Spinal cord (tissue), 10 donors: ENCODE data around the gene TAS2R60. TPM values are rescaled to one million over a fixed set of nuclear protein-coding genes. Genes with fewer than 3 reads are reported as not detected.

Source experiments
- DNase-seq, 6 donors: peaks; one replicate each; pipeline versions ENCODE4 v3.0.0 to v3.0.0-alpha.2; 2013 to 2015; ENCODE audit warnings: low spot score in 6 of 6, low read depth in 4 of 6
- H3K27ac ChIP-seq: one replicate; pipeline ENCODE4 v1.5.1; 2013; ENCODE audit warnings: low read depth, low read length, control low read depth
- H3K27me3 ChIP-seq: one replicate; pipeline ENCODE4 v1.6.1; 2013; ENCODE audit warnings: low read length; ENCODE audit not compliant: control insufficient read depth, insufficient read depth
- H3K36me3 ChIP-seq: one replicate; pipeline ENCODE4 v1.6.1; 2013; ENCODE audit warnings: low read length; ENCODE audit not compliant: control insufficient read depth, insufficient read depth
- H3K4me1 ChIP-seq: one replicate; pipeline ENCODE4 v1.6.1; 2013; ENCODE audit warnings: low read length; ENCODE audit not compliant: control insufficient read depth, insufficient read depth
- H3K4me3 ChIP-seq: one replicate; pipeline ENCODE4 v1.5.1; 2013; ENCODE audit warnings: low read depth, low read length, control low read depth
- H3K9me3 ChIP-seq: one replicate; pipeline ENCODE4 v1.6.1; 2013; ENCODE audit warnings: low read length; ENCODE audit not compliant: control insufficient read depth, insufficient read depth
- WGBS: methylation state at CpG from one replicate; pipeline ENCODE4 v1.1.5; 2013; ENCODE audit warnings: missing lambda C conversion rate; ENCODE audit not compliant: insufficient coverage; 5-methylcytosine and 5-hydroxymethylcytosine counted together
- polyA plus RNA-seq, 2 donors: library from polyadenylated mRNA; unstranded; fragments of 120-200 nt; gene quantifications; one replicate each; pipeline ENCODE4 v1.2.1, GENCODE V29; 2013; ENCODE audit not compliant: insufficient read length in 2 of 2
- total RNA-seq, 2 donors: library from RNA; depleted of rRNA in 1 of 2; stranded (reverse); fragments of 120-200 nt in 1 of 2; fragments of >200 nt in 1 of 2; gene quantifications; one replicate each; pipeline versions ENCODE4 v1.2.3 to v1.2.4, GENCODE V29; 2013 to 2014
- donor health status: healthy.

Gene TAS2R60
- total and polyA plus RNA-seq, 4 donors, result not detected

GRCh38 chr7:143454091-143454680 lies 10.9 kb downstream of the TAS2R60 start:
- no peak overlapping the region for H3K27ac ChIP-seq
- WGBS, result 89% methylated on average over 1 of the region's 1 CpG
- H3K4me3 ChIP-seq, result no peak overlapping the region
- no peak for DNase-seq
- no peaks in the 10 kb centered on the region for H3K4me1 ChIP-seq
- H3K27me3 ChIP-seq, result no peaks in the 10 kb centered on the region
- H3K9me3 ChIP-seq, result no peaks in the 10 kb centered on the region
- H3K36me3 ChIP-seq, result no peaks in the 10 kb centered on the region

GRCh38 chr7:143455491-143455890 lies 12.2 kb downstream of the TAS2R60 start:
- H3K4me3 ChIP-seq, result no peak overlapping the region

GRCh38 chr7:143455942-143456341 lies 12.7 kb downstream of the TAS2R60 start:
- no peak for DNase-seq
- Histone ChIP-seq H3K36me3 (no peaks in the 10 kb centered on the region), H3K4me1 (no peaks in the 10 kb centered on the region), H3K4me3 (no peak overlapping the region), H3K27ac (no peak overlapping the region), H3K9me3 (no peaks in the 10 kb centered on the region), H3K27me3 (no peaks in the 10 kb centered on the region)
- WGBS, result no CpG with 5 or more reads among the region's 4 CpGs

More at GRCh38 chr7:143455491-143455890, 12.2 kb downstream of the TAS2R60 start:
- peak in 1 of 6 donors; percentile 9 for DNase-seq
- 40% methylated on average over 1 of the region's 2 CpGs for WGBS
- Histone ChIP-seq H3K27ac (no peak overlapping the region), H3K27me3 (no peaks in the 10 kb centered on the region), H3K9me3 (no peaks in the 10 kb centered on the region), H3K4me1 (no peaks in the 10 kb centered on the region), H3K36me3 (no peaks in the 10 kb centered on the region)

GRCh38 chr7:143456992-143457793 lies 13.9 kb downstream of the TAS2R60 start:
- Histone ChIP-seq H3K9me3 (peaks cover 3% of the 10 kb centered on the region), H3K4me3 (no peak overlapping the region), H3K36me3 (no peaks in the 10 kb centered on the region), H3K27me3 (no peaks in the 10 kb centered on the region), H3K4me1 (no peaks in the 10 kb centered on the region), H3K27ac (no peak overlapping the region)
- no peak for DNase-seq
- 93% methylated on average over 2 of the region's 4 CpGs for WGBS

GRCh38 chr7:143458263-143458662 lies 15.0 kb downstream of the TAS2R60 start:
- DNase-seq, result no peak
- H3K27me3 ChIP-seq, result no peaks in the 10 kb centered on the region
- H3K9me3 ChIP-seq, result peaks cover 3% of the 10 kb centered on the region
- no peaks in the 10 kb centered on the region for H3K4me1 ChIP-seq
- 97% methylated on average over 3 of the region's 3 CpGs for WGBS
- no peaks in the 10 kb centered on the region for H3K36me3 ChIP-seq
- H3K27ac ChIP-seq, result no peak overlapping the region
- H3K4me3 ChIP-seq, result no peak overlapping the region

GRCh38 chr7:143458681-143459080 lies 15.4 kb downstream of the TAS2R60 start:
- Histone ChIP-seq H3K27me3 (no peaks in the 10 kb centered on the region), H3K27ac (no peak overlapping the region), H3K9me3 (peaks cover 3% of the 10 kb centered on the region), H3K4me3 (no peak overlapping the region), H3K4me1 (no peaks in the 10 kb centered on the region), H3K36me3 (no peaks in the 10 kb centered on the region)
- WGBS, result 80% methylated on average over 1 of the region's 3 CpGs
- DNase-seq, result no peak

DNA sequence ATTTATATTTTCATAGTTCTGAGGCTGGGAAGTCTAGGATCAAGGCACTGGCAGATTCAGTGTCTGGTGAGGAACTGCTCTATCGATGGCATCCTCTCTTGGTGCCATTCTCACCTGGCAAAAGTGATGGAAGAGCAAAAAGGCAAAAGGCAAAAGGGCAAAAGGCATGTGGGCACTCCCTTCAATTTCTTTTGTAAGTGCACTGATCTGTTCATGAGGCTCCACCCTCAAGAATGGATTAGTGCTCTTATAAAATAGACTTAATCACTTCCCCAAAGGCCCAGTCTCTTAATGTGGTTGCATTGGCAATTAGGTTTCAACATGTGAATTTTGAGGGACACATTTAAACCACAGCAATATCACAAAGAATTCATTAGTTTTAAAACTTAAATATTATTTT lies 16.1 kb downstream of the TAS2R60 start:
- Histone ChIP-seq H3K4me3 (no peak overlapping the region), H3K4me1 (no peaks in the 10 kb centered on the region), H3K27me3 (no peaks in the 10 kb centered on the region), H3K36me3 (no peaks in the 10 kb centered on the region), H3K9me3 (peaks cover 3% of the 10 kb centered on the region), H3K27ac (no peak overlapping the region)
- DNase-seq, result no peak
- 100% methylated on average over 1 of the region's 1 CpG for WGBS

- 74% methylated on average over 2 of the region's 4 CpGs for WGBS
- DNase-seq, result no peak
- Histone ChIP-seq H3K27ac (no peak overlapping the region), H3K27me3 (no peaks in the 10 kb centered on the region), H3K9me3 (peaks cover 3% of the 10 kb centered on the region), H3K36me3 (no peaks in the 10 kb centered on the region), H3K4me3 (no peak overlapping the region), H3K4me1 (no peaks in the 10 kb centered on the region)
These were observed 17.2 kb downstream of the TAS2R60 start for GRCh38 chr7:143460271-143460979.

DNA sequence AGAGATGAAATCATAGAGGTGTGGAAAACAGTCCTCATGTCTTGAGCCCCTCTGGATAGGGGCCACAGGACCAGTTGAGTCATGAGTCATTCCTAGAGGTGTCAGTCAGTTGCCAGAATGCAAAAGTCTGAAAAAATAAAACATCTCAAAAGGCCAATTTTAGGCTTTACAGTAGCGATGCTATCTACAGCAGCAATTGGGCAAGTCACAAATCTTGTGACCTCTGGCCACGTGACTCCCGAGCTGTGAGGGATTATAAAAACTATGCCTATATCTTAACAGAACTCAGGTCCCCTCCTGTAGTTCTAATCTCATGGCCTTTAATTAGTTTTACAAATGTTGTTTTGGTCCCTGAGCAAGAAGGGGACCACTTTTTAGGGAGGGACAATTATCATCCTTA lies 18.8 kb downstream of the TAS2R60 start:
- no peak overlapping the region for H3K4me3 ChIP-seq
- 100% methylated on average over 1 of the region's 3 CpGs for WGBS
- no peak overlapping the region for H3K27ac ChIP-seq
- DNase-seq, result no peak
- peaks cover 3% of the 10 kb centered on the region for H3K9me3 ChIP-seq
- no peaks in the 10 kb centered on the region for H3K27me3 ChIP-seq
- H3K36me3 ChIP-seq, result no peaks in the 10 kb centered on the region
- no peaks in the 10 kb centered on the region for H3K4me1 ChIP-seq
